ENCODE data around the gene VWDE.

DNA sequence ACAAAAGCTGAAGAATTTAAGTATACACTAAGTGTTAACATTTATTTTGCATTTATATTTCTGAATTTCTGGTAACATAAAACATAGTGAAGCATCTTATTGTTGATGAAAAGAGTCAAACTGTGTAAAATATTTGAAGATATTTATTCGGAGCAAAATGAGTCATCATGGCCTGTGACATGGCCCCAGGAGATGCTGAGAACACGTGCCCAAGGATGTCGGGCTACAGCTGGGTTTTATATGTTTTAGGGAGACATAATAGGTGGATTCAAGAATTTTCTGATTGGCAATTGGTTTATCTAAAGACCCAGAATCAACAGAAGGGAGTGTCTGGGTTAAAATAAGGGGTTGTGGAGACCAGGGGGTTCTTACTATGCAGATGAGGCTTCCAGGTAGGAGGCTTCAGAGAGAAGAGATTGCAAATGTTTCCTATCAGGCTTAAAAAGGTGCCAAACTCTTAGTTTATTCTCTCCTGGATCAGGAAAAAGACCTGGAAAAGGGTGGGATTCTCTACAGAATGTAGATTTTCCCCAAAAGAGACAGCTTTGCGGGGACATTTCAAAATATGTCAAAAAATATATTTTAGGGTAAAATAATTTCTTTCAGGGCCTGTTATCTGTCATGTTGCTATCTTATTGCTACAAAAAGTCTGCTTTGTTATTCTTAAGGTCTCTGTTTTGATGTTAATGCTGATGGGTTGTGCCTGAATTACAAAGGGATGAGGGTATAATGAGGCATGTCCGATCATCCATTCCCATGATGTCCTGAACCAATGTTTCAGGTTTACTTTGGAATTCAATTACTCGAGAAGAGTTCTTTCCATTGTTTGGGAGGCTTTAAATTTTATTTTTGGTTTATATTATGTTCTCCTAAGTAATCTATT is 74.5 kb downstream of the VWDE start:
- TF ChIP-seq, protein P1, sequence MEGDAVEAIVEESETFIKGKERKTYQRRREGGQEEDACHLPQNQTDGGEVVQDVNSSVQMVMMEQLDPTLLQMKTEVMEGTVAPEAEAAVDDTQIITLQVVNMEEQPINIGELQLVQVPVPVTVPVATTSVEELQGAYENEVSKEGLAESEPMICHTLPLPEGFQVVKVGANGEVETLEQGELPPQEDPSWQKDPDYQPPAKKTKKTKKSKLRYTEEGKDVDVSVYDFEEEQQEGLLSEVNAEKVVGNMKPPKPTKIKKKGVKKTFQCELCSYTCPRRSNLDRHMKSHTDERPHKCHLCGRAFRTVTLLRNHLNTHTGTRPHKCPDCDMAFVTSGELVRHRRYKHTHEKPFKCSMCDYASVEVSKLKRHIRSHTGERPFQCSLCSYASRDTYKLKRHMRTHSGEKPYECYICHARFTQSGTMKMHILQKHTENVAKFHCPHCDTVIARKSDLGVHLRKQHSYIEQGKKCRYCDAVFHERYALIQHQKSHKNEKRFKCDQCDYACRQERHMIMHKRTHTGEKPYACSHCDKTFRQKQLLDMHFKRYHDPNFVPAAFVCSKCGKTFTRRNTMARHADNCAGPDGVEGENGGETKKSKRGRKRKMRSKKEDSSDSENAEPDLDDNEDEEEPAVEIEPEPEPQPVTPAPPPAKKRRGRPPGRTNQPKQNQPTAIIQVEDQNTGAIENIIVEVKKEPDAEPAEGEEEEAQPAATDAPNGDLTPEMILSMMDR (IDR thresholded peaks at IDR 0.05), result no peak
- TF ChIP-seq ZFX (IDR thresholded peaks at IDR 0.05; ENCODE audit: borderline replicate concordance), result no peak

Data from 22Rv1 (cell line).